ENCODE measurements around the gene CAPN9. TPM values are rescaled to one million over a fixed set of nuclear protein-coding genes. Genes with fewer than 3 reads are reported as not detected.

The CAPN9 gene
- total and polyA plus RNA-seq, 3 experiments from 2014 or later: not detected

DNA sequence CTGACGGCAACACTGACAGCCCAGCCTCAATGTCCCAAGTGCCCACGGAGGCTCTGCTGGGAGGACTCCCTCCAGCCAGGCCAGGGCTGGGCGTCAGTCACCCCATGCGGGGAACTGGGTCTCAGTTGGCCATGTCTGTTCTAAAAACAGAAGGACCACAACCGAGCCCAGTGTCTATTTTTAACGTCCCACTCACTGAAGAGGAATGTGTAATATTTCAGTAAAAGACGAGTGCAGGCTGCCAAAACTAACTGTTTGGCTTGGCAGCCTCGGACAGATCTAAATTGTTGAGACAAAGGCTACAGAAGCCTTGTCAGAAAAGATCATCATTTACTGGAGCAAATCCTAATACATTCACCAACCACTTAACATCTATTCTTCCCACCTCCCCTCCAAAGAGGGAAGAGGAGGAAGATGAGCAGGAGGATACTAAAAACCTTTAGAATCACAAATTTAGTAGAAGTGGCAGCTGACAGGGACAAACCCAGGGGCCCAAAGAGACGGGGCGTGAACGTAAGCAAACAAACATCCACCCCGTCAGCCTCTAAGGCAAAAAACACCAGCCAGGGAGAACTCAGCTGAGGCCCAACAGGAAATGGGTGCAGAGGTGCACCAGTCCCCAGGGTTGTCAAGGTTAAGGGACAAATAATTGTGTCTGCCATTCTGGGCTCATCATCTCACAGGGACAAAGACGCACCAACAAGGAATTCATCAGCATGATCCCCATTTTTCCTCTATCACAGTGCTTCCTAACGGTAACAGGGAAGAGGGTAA, 102.5 kb downstream of the CAPN9 start:
- H3K4me3 ChIP-seq (ENCODE audit: low read length): no peak overlapping the region
- peaks cover 0 to 6% (median 4%) of the 10 kb centered on the region in 3 donors for H3K36me3 Mint-ChIP-seq
- no peaks in the 10 kb centered on the region for H3K36me3 ChIP-seq (ENCODE audit: insufficient read depth, low read length)
- no peaks in the 10 kb centered on the region for H3K9me3 Mint-ChIP-seq
- no peaks in the 10 kb centered on the region for H3K4me1 Mint-ChIP-seq
- no peaks in the 10 kb centered on the region for H3K9me3 ChIP-seq (ENCODE audit: low read length)
- no peak overlapping the region for H3K4me3 Mint-ChIP-seq
- no peak overlapping the region for H3K27ac ChIP-seq (ENCODE audit: low read depth, low read length)
- no peak overlapping the region for H3K27ac Mint-ChIP-seq
- DNase-seq: no peak
- no peaks in the 10 kb centered on the region for H3K27me3 Mint-ChIP-seq
- CTCF ChIA-PET: no interaction called here
- H3K4me1 ChIP-seq (ENCODE audit: insufficient read depth, low read length): no peaks in the 10 kb centered on the region
- no peaks in the 10 kb centered on the region for H3K27me3 ChIP-seq (ENCODE audit: insufficient read depth, low read length, poor library complexity, severe bottlenecking)
- POLR2A ChIA-PET: no interaction called here

DNA sequence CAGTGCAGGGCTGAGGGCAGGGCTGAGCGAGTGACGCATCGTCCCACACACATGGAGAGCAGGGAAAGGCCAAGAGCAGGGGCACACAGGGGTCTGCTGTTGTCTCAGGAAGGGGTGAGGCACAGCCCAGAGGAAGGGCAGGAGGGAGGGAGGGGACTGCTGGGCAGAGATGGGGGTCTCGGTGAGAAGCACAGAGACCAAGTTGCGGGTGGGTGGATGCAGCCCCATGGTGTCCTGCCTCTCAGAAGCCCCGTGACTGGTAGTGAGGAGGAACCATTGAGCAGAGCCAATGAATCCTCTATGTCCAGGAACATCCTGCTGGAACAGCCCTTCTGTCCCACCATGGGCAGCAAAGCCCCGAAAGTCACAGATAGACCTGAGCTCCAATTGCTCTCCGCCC, 103.4 kb downstream of the CAPN9 start:
- Mint-ChIP-seq H3K4me3 (no peak overlapping the region), H3K27me3 (no peaks in the 10 kb centered on the region), H3K9me3 (no peaks in the 10 kb centered on the region), H3K27ac (peak overlapping the region in 2 of 8 donors; percentile 24 to 66), H3K4me1 (no peaks in the 10 kb centered on the region), H3K36me3 (peaks cover 0 to 6% (median 4%) of the 10 kb centered on the region in 3 donors)
- ChIA-PET POLR2A (no interaction called here), CTCF (no interaction called here)
- no peaks in the 10 kb centered on the region for H3K36me3 ChIP-seq (ENCODE audit: insufficient read depth, low read length)
- no peaks in the 10 kb centered on the region for H3K27me3 ChIP-seq (ENCODE audit: insufficient read depth, low read length, poor library complexity, severe bottlenecking)
- no peak for DNase-seq
- H3K27ac ChIP-seq (ENCODE audit: low read depth, low read length): no peak overlapping the region
- no peaks in the 10 kb centered on the region for H3K4me1 ChIP-seq (ENCODE audit: insufficient read depth, low read length)
- H3K4me3 ChIP-seq (ENCODE audit: low read length): no peak overlapping the region
- no peaks in the 10 kb centered on the region for H3K9me3 ChIP-seq (ENCODE audit: low read length)

DNA sequence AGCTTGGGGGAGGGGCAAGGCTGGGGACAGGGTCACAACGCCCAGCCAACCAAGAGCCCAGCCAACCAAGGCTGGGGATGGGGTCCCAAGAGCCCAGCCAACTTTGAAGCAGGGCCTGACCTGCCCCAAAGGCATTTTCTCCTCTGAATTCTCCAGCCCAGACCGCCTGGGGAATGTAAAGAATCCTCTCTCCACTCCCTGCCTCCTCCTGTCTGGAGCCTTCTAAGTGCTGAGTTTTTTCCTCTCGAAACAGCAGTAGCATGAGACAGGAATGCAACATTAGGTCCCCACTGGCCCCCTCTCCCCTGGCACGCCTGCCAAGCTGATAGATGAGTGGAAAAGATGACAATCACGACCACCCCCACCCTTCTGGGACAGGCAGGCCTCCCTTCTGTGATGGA, 104.1 kb downstream of the CAPN9 start:
- H3K27ac ChIP-seq (ENCODE audit: low read depth, low read length): no peak overlapping the region
- H3K9me3 ChIP-seq (ENCODE audit: low read length): no peaks in the 10 kb centered on the region
- ChIA-PET POLR2A (no interaction called here), CTCF (no interaction called here)
- no peak overlapping the region for H3K4me3 ChIP-seq (ENCODE audit: low read length)
- Mint-ChIP-seq H3K9me3 (no peaks in the 10 kb centered on the region), H3K27ac (no peak overlapping the region), H3K4me1 (no peaks in the 10 kb centered on the region), H3K4me3 (no peak overlapping the region), H3K27me3 (no peaks in the 10 kb centered on the region), H3K36me3 (peaks cover 0 to 6% (median 3%) of the 10 kb centered on the region in 3 donors)
- no peaks in the 10 kb centered on the region for H3K36me3 ChIP-seq (ENCODE audit: insufficient read depth, low read length)
- H3K27me3 ChIP-seq (ENCODE audit: insufficient read depth, low read length, poor library complexity, severe bottlenecking): no peaks in the 10 kb centered on the region
- DNase-seq: no peak
- H3K4me1 ChIP-seq (ENCODE audit: insufficient read depth, low read length): no peaks in the 10 kb centered on the region

Other genes with a start within 250 kb of the CAPN9 start
- gene COG2, start 104.9 kb upstream of the CAPN9 start, total RNA-seq: 10 to 100 TPM; 45.0 to 47.5 TPM
- 35.0 TPM for gene COG2, start 104.9 kb upstream of the CAPN9 start, polyA plus RNA-seq
- not detected for gene AGT, start 33.3 kb upstream of the CAPN9 start, total RNA-seq
- gene AGT, start 33.3 kb upstream of the CAPN9 start, polyA plus RNA-seq: not detected
- 1 to 10 TPM; 5.7 to 7.2 TPM for gene C1orf198, start 121.1 kb downstream of the CAPN9 start, total RNA-seq
- 5.9 TPM for gene C1orf198, start 121.1 kb downstream of the CAPN9 start, polyA plus RNA-seq
- 10 to 100 TPM; 21.5 to 24.8 TPM for gene TTC13, start 231.5 kb downstream of the CAPN9 start, total RNA-seq
- 13.1 TPM for gene TTC13, start 231.5 kb downstream of the CAPN9 start, polyA plus RNA-seq
- gene ARV1, start 231.7 kb downstream of the CAPN9 start, total RNA-seq: 10 to 100 TPM; 21.2 to 21.4 TPM
- 27.6 TPM for gene ARV1, start 231.7 kb downstream of the CAPN9 start, polyA plus RNA-seq